Measurements from ENCODE around the gene GNG7. TPM values are rescaled to one million over a fixed set of nuclear protein-coding genes. Genes with fewer than 3 reads are reported as not detected.

GNG7 gene
- total RNA-seq, 1 experiment from 2014 or later: 7.7 TPM

- no peak overlapping the region for H3K14ac ChIP-seq (ENCODE audit: insufficient read depth, low read length)
- DNase-seq: no peak
- H3T11ph ChIP-seq (ENCODE audit: low read length): no peak overlapping the region
- H2BK12ac ChIP-seq (ENCODE audit: insufficient read length, low read depth, low read length): no peak overlapping the region
- no peaks in the 10 kb centered on the region for H3K79me1 ChIP-seq (ENCODE audit: insufficient read depth, low read depth, low read length, poor library complexity, severe bottlenecking)
- H2AK5ac ChIP-seq (ENCODE audit: insufficient read length, low read length): no peak overlapping the region
- Mint-ChIP-seq H3K4me1 (no peaks in the 10 kb centered on the region), H3K36me3 (ENCODE audit: insufficient read depth in 1 of 3, low read depth in 3 of 3) (peaks cover 0 to 5% (median 3%) of the 10 kb centered on the region in 3 experiments; a peak in 4 of 7 replicates), H3K9me3 (peaks cover 15 to 25% of the 10 kb centered on the region in 2 experiments), H3K27ac (no peak overlapping the region), H3K4me3 (no peak overlapping the region; a peak in 1 of 5 replicates), H3K27me3 (ENCODE audit: low read depth) (peaks cover 4% of the 10 kb centered on the region)
- no peaks in the 10 kb centered on the region for H3K27me3 ChIP-seq (ENCODE audit: insufficient read depth, low read length)
- no peak overlapping the region for H2BK20ac ChIP-seq (ENCODE audit: low read depth, low read length, poor library complexity, severe bottlenecking)
- H3K79me2 ChIP-seq (ENCODE audit: insufficient read depth, low read length): no peaks in the 10 kb centered on the region
- no peak overlapping the region for H4K5ac ChIP-seq (ENCODE audit: insufficient read length, low read depth, low read length)
- H2BK15ac ChIP-seq (ENCODE audit: low read depth, low read length): no peak overlapping the region
- no peak overlapping the region for H3K23ac ChIP-seq (ENCODE audit: insufficient read length, low read depth, low read length)
- no peak overlapping the region for H2AFZ ChIP-seq (ENCODE audit: low read length)
- H3K27ac ChIP-seq (ENCODE audit: insufficient read length, low read depth, low read length): no peak overlapping the region
- no peak overlapping the region for H3K4ac ChIP-seq (ENCODE audit: low read depth, low read length)
- no peak overlapping the region for H3K9ac ChIP-seq (ENCODE audit: extremely low read depth, insufficient read length, low read length)
- no peak overlapping the region for H4K8ac ChIP-seq (replicated peaks; ENCODE audit: insufficient read length, low read depth, low read length)
- no peak for TF ChIP-seq CTCF (conservative IDR thresholded peaks at IDR 0.05)
- H3K23me2 ChIP-seq (ENCODE audit: insufficient read length, low read depth, low read length, poor library complexity, severe bottlenecking): no peaks in the 10 kb centered on the region
- H3K56ac ChIP-seq (ENCODE audit: insufficient read length, low read depth, low read length): no peak overlapping the region
- no peaks in the 10 kb centered on the region for H4K20me1 ChIP-seq (ENCODE audit: control insufficient read depth, insufficient read depth, insufficient read length)
- no CpG with 5 or more reads among the region's 16 CpGs for WGBS (ENCODE audit: extremely low coverage, insufficient read length, low lambda C conversion rate)
- no peak overlapping the region for H4K91ac ChIP-seq (ENCODE audit: insufficient read length, low read depth, low read length)
- H2BK120ac ChIP-seq (ENCODE audit: low read depth, low read length, poor library complexity, severe bottlenecking): no peak overlapping the region
- no peak overlapping the region for H3K4me2 ChIP-seq (ENCODE audit: insufficient read depth, insufficient read length, low read length)
- peaks cover 8% of the 10 kb centered on the region for H3K9me3 ChIP-seq (ENCODE audit: control insufficient read depth, low read depth, low read length)
- H2BK5ac ChIP-seq (ENCODE audit: insufficient read length, low read length): no peak overlapping the region
- H3K4me1 ChIP-seq (ENCODE audit: insufficient read depth, low read length): no peaks in the 10 kb centered on the region
- H3K18ac ChIP-seq (ENCODE audit: insufficient read length, low read depth, low read length): no peak overlapping the region
Observed at GRCh38 chr19:2629491-2630351, 72.8 kb downstream of the GNG7 start.
